KBM-7 (cell line): ENCODE results near the gene SLIT1.

ENCODE experiments used
- DNase-seq: peaks from one replicate; pipeline ENCODE4 v3.0.0-alpha.2; 2015
- in situ Hi-C: fragments of 300-500 bp; cut with MboI; formaldehyde crosslinking; loops from 2 replicates; pipeline ENCODE4 v1.14.3; 2020; ENCODE audit warnings: low sequenced_read_pairs, low pct_unique_long_range_greater_than_20kb, mixed read lengths

SLIT1 gene

GRCh38 chr10:96973809-96974747, 211.7 kb downstream of the SLIT1 start:
- in situ Hi-C loops, result no loop called here
- DNase-seq, result no peak

GRCh38 chr10:96972264-96972663, 213.5 kb downstream of the SLIT1 start:
- no peak for DNase-seq
- in situ Hi-C loops, result no loop called here

GRCh38 chr10:96971324-96971723, 214.4 kb downstream of the SLIT1 start:
- in situ Hi-C loops, result no loop called here
- DNase-seq, result no peak

- DNase-seq, result no peak
- in situ Hi-C loops, result no loop called here
These were observed 216.9 kb downstream of the SLIT1 start for GRCh38 chr10:96968682-96969423.

- in situ Hi-C loops, result no loop called here
- no peak for DNase-seq
These were observed 217.9 kb downstream of the SLIT1 start for GRCh38 chr10:96967847-96968246.

- in situ Hi-C loops, result no loop called here
These were observed 221.6 kb downstream of the SLIT1 start for GRCh38 chr10:96964131-96964530.

GRCh38 chr10:96960872-96961271, 224.9 kb downstream of the SLIT1 start:
- DNase-seq, result no peak
- in situ Hi-C loops, result no loop called here

More at GRCh38 chr10:96964131-96964530, 221.6 kb downstream of the SLIT1 start:
- no peak for DNase-seq

- in situ Hi-C loops, result no loop called here
- no peak for DNase-seq
These were observed 226.0 kb downstream of the SLIT1 start for GRCh38 chr10:96959733-96960132.

- DNase-seq, result no peak
- in situ Hi-C loops, result no loop called here
These were observed 227.7 kb downstream of the SLIT1 start for GRCh38 chr10:96958071-96958470.

- in situ Hi-C loops, result no loop called here
- no peak for DNase-seq
These were observed 230.0 kb downstream of the SLIT1 start for GRCh38 chr10:96955794-96956193.

- in situ Hi-C loops, result no loop called here
These were observed 233.8 kb downstream of the SLIT1 start for GRCh38 chr10:96951954-96952353.

GRCh38 chr10:96949039-96949683, 236.6 kb downstream of the SLIT1 start:
- in situ Hi-C loops, result no loop called here
- DNase-seq, result no peak

More at GRCh38 chr10:96951954-96952353, 233.8 kb downstream of the SLIT1 start:
- DNase-seq, result no peak
